HG03039 (cell line): ENCODE results near the gene PIH1D1.
A peak's percentile ranks its signal among the peaks of the same experiment; 100 is the strongest.
"Not testable (repeated sequence)": the region's sequence is repeated elsewhere in the genome, so short reads cannot be mapped to it uniquely, and the experiment has no call there.

Source experiments
- ATAC-seq: cut with Tn5 transposase; IDR thresholded peaks from one replicate; pipeline ENCODE4 v1.9.1; 2021; ENCODE audit warnings: mild to moderate bottlenecking, moderate library complexity; ENCODE audit not compliant: unreplicated experiment

Gene PIH1D1

DNA sequence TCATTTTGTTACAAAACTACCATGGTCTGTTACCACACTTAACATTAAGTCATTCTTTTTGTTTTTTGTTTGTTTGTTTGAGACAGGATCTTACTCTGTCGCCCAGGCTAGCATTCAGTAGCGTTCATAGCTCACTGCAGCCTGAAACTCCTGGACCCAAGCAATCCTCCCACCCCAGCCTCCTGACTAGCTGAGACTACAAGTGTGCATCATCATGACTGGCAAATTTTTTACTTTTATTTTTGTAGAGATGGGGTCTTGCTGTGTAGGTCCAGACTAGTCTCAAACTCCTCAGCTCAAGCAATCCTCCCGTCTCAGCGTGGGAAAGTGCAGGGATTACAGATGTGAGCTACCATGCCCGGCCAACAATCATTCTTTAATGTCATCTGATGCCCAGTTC is 4.7 kb upstream of the PIH1D1 start:
- no peak for ATAC-seq

DNA sequence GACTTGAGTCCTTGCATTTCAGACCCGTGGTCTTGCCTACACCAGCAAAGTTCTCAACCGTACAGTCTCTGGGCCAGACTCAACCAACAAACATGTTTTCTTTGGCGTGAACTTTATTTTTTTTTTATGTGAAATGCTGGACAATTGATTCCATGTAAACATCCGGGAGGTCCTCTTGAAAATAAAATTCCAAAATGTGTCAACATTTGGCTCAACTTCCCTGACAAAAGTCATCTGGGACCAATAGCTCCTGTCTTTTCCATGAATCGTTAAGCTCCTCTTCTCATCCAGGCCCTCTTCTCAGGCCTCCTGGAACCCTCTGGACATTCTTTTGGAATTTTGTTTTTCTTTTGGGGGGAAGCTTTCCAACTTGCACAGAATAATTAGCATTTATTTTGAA is 4.2 kb upstream of the PIH1D1 start:
- ATAC-seq = no peak

DNA sequence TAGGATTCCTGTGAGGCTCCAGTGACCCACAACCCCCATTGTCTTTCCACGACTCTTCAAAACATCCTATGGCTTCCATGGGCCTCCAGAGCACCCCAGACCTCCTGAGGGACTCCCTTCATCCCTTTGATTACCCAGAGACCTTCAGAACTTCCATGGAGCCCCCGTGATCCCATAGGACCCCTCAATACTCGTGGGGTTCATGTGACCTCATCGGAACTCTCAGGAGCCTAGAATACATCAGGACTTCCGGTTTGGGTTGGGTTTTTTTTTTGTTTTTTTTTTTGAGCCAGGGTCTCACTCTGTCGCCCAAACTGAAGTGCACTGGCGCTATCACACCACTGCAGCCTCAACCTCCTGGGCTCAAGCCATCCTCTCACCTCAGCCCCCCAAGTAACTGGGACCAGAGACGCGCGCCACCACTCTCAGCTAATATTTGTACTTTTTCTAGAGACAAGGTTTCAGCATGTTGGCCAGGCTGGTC is 2.2 kb upstream of the PIH1D1 start:
- ATAC-seq = no peak

DNA sequence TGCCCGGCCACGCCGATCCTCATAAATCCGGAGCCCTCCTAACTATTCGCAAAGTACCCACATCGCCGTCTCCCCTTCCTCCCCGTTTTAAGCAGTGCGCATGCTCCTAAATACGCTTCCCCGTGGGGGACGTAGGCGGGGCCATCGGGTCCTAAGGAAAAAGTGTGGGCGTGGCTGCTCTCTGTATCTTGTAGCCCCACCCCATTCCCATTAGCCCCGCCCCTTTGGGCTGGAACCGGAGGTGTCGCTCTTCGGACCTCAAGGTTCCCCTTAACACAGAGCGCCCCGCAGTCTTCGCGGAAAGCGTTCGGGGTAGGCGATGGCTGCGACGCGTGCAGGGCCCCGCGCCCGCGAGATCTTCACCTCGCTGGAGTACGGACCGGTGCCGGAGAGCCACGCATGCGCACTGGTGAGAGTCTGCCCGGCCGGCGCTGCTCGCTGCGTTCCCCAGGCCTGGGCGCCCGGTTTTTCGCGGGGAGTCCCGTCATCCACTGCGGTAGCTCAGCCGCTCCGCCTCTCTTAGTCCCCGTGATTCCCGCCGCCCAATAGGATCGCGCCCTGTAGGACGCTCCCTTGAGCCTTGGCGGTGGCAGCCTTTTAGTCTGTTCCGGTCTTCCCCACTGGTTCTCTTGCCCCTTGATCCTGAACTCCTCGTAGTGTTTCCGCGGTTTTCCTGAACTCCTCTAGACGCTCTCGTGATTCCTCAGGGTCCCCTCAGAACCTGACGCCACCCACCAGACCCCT is 1.6 kb upstream of the PIH1D1 start, which contains the start of gene ALDH16A1:
Gene ALDH16A1, plus strand, starts transcription at position 213 of the 744 bp plus-strand sequence. Its CDS starts 107 bp downstream, at position 320.
- peak; percentile 83 for ATAC-seq

DNA sequence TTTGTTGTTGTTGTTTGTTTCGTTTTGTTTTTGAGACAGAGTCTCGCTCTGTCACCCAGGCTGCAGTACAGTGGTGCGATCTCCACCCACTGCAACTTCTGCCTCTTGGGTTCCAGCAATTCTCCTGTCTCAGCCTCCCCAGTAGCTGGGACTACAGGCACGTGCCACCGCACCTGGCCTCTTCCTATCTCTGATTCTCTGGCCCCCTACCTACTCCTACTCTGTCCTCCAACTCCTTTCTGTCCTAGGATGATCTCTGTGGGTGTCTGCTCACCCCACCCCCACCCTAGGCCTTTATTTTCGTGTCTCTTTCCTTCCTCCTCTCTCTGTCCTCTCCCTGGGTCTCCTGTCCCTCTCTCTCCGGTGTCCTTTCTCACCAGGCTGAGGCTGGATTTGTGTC is 1.2 kb downstream of the PIH1D1 start:
- ATAC-seq = no peak

DNA sequence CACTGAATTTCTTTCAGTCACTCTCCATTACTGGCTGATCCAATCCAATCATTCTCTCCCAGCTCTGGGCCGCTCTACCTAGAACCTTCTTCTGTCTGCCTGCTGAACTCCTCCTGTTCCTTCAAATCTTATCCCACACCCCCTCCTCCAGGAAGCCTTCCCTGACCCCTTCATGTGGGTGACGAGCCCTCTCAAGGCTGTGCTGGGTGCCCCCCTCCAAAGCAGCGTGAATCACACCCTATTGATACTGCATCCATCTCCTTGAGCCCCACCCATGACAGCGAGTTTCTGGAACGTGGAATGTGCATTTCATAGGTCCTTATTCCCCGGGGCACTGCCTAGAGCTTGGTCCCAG is 3.2 kb downstream of the PIH1D1 start:
- ATAC-seq = no peak

DNA sequence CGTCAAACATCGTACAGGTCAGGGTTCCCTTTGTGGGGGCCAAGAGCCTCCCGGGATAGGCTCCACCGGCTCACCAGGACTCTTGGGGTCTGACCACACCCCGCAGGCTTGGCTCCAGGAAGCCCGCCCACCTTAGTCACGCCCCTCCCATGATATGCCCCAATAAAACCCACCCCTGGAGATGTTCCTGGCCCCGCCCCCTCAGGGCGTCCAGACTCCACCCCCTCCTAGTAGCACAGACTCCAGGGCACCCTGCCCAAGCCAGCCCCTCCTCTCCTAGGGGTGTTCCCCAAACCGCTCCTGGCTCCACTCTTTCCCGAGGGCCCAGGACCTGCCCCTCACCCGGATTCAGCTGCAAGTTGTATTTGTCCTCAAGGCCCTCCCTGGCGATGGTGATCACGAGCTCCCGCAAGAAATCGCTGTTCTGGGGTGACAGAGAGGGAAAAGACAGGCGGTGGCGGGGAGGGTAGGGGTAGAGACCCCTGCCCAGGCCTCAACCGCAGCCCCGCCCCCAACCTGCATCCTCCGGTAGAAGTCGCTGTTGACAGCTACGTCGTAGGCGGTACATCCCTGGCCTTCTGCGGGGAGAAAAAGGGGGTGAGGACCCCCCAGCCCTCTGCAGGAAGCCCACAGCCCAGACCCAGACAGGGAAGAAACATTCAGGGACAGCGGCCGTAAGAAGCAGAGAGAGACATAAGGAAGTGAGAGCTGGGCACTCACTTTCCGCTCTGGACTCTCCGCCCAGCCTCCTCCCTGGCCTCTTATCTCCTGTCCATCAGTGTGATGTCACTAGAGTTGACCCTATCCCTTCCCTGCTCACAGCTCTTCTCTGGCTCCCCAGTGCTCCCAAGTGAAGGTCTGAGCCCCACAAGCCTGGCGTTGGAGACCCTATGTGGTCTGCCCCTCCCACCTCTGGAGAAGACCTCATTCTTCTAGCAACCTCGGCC is 3.9 kb downstream of the PIH1D1 start:
- no peak for ATAC-seq

DNA sequence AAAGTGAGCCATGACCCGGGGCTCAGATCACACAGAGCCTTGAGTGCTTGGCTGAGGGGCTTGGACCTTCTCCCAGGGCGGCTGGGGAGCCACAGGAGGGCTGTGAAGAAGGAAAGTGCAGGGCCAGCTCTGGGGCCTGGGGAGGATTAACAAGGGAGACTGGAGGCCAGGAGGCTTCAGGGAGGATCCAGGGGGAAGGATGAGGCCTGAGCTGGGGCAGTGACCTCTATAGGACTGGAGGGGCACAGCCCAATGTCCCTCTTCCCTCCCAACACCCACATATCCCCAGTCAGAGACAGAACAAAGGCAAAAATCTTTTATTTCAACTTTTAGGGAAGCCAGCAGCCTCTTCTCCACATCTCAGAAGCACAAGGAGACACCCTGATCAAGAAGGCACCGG is 5.6 kb downstream of the PIH1D1 start:
- no peak for ATAC-seq

DNA sequence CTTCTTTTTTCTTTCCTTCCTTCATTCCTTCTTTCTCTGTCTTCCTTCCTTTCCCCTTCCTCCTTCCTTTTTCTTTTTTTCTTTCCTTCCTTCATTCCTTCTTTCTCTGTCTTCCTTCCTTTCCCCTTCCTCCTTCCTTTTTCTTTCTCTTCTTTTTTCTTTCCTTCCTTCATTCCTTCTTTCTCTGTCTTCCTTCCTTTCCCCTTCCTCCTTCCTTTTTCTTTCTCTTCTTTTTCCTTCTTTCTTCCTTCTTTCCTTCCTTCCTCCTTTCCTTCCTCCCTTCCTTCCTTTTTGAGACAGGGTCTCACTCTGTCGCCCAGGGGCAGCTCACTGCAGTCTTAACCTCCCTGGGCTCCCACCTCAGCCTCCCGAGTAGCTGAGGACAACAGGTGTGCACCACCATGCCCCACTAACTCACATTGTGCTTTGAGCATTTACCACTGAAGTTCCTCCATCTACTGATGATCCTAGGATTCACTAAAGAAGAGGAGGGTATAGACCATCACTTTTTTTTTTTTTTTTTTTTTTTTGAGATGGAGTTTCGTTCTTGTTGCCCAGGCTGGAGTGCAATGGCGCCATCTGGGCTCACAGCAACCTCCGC is 7.4 kb downstream of the PIH1D1 start:
- ATAC-seq = not testable (repeated sequence)

DNA sequence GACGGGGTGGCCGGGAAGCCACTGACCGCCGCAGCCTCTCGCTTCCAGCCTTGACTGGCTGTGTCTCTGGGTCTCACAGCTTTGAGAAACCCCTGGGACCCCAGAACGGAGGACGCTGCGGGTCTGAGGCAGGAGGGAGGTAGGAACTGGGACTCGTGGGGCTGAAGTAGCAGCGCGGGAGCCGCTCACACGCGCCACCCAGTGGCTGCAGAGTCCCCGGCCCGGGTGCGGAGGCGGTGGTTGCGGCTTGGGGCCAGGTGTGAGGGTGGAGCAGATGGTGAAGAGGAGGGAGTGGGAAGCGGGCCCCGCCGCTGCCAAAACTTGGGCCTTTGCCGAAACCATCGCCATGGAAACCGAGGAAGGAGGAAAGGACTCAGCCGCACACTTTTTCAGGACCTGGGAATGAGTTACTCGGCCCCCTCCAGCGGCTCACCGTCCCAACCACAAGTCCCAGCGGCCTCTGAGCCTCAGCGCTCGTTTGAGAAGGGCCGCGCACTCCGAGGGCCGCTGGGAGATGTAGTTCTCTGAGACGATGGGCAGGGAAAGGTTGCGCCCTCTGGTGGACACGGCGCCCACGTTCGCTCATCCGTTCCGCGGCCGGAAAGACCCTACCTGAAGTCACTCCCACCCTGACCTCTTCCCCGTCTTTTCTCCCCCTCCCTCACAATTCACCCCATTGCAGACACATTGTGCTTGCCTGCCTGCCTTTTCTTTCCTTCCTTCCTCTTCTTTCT is 8.1 kb downstream of the PIH1D1 start:
- peak; percentile 63 for ATAC-seq

DNA sequence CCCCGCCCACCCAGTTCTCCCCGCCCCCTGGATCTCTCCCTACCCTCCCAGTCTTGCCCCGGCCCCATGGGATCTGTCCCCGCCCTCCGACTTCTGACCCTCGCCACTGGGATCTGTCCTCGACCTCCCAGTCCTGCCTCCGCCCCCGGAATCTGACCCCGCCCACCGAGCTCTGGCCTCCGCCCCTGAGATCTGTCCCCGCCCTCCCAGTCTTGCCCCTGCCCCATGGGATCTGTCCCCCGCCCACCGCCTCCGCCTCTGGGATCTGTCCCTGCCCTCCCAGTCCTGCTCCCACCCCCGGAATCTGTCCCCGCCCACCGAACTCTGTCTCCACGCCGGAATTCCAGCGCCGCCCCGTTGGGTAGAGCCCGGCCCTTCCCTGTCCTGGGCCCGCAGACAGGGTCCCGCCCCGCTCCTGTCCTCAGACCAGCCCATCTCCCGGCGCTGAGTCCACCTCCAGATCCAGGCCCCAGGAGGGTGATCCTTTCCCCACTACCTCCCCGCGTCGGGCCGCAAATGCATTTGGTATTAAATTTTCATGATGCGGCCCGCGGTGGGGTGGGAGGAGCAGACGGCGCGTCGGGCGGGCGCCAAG is 8.7 kb downstream of the PIH1D1 start:
- ATAC-seq = peak; percentile 15

DNA sequence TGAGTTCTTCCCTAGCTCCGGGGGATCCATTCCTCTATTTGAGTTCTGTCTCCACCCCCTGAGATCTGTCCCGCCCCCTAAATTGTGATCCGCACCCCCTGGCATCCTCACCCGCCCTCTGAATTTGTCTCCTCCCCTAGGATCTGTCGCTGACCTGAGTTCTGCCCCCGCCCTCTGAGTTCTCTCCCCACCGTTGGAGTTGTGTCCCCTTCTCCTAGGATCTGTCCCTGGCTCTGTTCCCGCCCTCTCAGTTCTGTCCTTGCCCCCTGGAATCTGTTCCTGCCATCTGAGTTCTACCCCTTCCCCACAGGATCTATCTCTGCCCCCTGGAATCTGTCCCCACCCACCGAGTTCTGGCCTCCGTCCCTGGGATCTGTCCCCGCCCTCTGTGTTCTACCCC is 9.3 kb downstream of the PIH1D1 start:
- ATAC-seq = no peak

DNA sequence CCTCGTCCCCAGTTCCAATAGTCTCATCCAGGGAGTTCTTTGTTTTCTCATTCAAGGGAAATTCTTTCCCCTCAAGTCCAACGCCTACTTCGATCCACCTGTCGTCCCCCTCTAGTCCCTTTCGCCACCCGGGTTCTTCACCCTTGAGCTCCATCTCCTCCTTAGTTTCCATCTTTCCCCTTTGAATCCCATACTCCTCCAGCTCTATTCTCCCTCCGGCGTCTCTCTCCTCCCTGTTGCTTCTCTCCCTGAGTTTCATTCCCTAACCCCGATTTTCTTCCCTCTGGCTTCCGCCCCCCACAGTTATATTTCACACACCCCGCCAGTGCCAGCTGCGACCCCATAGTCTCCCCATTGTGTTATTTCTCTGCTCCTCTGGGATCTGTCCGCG is 9.7 kb downstream of the PIH1D1 start:
- ATAC-seq = no peak

DNA sequence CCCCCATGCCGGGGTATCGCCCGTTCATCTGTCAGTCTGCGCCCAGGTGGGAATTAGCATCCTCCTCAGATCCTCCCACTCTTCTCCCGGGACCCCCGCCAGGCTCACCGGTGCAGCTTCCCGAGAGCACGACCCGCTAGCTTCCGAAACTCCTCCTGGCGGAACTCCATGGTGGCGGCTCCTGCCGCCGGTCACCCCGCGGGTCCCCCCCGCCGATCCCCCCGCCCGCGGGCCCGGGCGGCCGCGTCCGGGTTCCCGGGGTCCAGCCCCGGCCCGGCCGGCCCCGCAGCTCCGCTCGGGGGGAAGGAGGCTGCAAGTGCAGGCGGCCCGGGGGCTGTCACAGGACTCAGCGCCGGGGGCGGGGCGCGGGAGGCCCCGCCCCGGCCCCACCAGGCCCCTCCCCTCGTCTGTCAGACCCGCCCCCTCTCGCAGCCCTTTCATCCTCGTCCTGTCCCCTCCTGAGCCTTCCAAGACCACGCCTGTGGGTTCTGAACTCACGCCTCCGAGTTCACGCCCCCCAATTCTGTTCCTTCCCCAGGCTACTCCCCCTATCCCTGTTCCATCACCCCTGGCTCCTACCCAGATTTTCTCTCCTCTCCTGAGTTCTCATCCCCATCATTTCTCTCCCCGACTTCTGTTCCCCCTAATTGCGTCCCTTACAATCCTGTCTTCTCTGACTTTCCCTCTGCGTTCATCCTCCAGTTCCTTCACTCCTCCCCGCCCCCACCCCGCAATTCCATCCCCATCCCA is 10.2 kb downstream of the PIH1D1 start, which contains the start of gene SLC17A7:
Gene SLC17A7, minus strand, starts transcription at position 318 of the 750 bp plus-strand sequence. Its CDS starts 148 bp downstream, at position 170.
- no peak for ATAC-seq

DNA sequence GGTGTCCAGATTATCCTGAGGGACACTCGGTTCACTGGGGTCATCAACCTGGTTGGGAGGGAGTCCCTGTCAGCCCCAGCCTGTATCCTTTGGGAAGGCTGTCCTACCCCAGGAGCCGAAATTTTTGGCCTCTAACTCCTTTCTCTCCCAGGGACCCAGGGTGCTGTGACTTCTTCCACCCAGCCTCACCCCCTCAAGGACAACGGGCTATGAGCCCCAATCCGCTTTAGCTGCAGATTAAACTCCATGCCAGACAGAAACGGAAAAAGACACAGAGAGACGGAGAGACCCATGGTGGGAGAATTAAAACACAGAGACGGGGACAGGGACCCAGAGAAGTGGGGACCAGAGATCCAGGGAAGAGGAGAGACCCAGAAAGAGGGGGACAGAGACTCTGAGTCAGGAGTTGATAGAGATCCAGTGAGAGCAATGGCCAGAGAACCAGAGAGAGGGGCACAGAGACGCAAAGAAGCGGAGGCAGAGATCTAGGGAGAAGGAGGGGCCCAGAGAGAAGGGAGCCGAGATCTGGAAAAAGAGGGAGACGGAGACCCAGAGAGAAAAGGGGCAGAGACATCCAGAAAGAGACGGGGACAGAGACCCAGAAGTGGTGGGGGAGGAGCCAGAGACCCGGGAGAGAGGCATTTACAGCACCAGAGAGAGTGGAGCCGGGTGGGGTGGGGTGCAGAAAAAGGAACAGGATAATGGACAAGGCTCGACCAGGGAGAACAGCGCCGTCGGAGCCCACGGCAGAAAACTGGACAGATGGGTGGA is 11.0 kb downstream of the PIH1D1 start:
- no peak for ATAC-seq

DNA sequence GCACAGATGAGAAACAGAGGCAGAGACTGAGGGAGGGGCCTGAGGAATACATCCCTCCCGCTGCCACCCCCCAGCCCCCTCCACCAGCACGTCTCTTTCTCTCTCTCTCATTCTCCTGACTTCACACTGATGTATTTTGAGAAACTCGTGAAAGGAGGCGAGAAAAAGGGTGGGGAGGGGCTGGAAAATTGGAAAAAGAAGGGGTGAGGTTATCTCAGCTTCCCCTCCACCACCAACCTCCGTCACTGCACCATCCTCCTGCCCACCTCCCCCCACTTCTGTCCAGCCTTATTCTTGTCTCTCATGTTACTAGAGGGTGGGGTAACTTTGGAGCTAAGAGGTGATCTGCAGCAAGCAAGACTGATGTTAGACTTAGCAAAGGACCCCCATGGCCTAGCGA is 11.8 kb downstream of the PIH1D1 start:
- no peak for ATAC-seq

DNA sequence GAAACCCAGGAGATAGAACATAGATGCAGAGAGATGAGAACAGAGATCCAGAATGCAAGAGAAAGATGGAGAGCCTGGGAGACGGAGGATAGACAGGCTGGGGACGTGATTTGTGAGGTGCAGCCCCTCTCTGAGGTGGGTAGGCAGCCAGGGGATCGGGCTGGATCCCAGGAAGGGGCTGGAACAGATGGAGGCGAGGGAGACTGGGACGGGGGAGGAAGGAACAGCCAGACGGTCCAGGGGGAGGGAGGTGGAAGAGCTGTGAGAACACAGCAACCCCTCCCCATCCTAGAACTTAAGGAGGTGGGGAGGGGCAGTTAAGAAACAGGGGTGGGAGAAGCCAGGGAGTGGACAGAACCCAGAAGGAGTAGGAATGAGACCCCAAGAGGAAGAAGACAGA is 13.4 kb downstream of the PIH1D1 start:
- ATAC-seq = no peak

DNA sequence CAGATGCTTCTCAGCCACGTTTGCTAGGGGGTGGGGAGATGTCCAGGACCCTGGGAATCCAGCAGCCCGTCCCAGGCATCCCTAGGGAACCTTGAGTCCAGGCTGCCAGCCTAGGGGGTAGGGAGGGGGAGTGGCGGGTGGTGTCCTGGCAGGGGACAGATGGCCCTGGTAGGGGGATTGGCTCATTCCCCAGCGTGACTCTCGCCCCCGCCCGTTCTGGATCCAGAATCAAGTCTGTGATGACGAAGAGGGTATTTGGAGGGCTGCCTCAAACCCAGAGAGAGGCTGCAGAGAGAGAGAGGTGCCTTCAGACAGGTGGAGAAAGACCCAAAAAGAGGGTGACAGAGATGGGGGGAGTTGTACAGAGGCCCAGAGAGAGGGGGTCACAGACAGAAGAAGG is 14.4 kb downstream of the PIH1D1 start:
- ATAC-seq = no peak
